SU-DHL-6 (cell line): ENCODE data around the gene ANKRD29.
"Not testable (repeated sequence)": the region's sequence is repeated elsewhere in the genome, so short reads cannot be mapped to it uniquely, and the experiment has no call there.

Experiments used
- H2AFZ ChIP-seq: fragments of 200-600 bp; sonication (generic); 2 replicates; pipeline ENCODE4 v1.6.1; 2014; ENCODE audit warnings: low read depth, mild to moderate bottlenecking, moderate library complexity, mixed read lengths, antibody characterized with exemption, low read length; ENCODE audit not compliant: severe bottlenecking
- H3F3A ChIP-seq: fragments of 200-600 bp; shearing (Covaris generic); 2 replicates; pipeline ENCODE4 v1.6.0; 2016; ENCODE audit warnings: antibody characterized with exemption, mild to moderate bottlenecking; ENCODE audit not compliant: insufficient read depth
- H3K27ac ChIP-seq: fragments of 200-600 bp; sonication (generic); 2 replicates; pipeline ENCODE4 v1.5.1; 2016; ENCODE audit warnings: low read depth, mild to moderate bottlenecking, low read length, moderate library complexity, mixed read lengths
- H3K27me3 ChIP-seq: fragments of 200-600 bp; sonication (generic), shearing (Covaris generic); 2 replicates; pipeline ENCODE4 v1.6.0; 2014; ENCODE audit warnings: mild to moderate bottlenecking, low read length
- H3K36me3 ChIP-seq: fragments of 200-600 bp; sonication (generic); 2 replicates; pipeline ENCODE4 v1.6.1; 2014; ENCODE audit warnings: mild to moderate bottlenecking, low read length, mixed read lengths
- H3K4me2 ChIP-seq: fragments of 300-600, 200-600 bp; shearing (Covaris generic), sonication (generic); 2 replicates; pipeline ENCODE4 v1.6.0; 2014; ENCODE audit warnings: low read length, low read depth, mild to moderate bottlenecking; ENCODE audit not compliant: poor library complexity, severe bottlenecking
- H3K4me3 ChIP-seq: fragments of 200-600 bp; sonication (generic); 2 replicates; pipeline ENCODE4 v1.5.1; 2014; ENCODE audit warnings: antibody characterized with exemption, low read length, mild to moderate bottlenecking, mixed read lengths; ENCODE audit not compliant: insufficient read depth, poor library complexity, severe bottlenecking
- H3K79me2 ChIP-seq: fragments of 200-600 bp; sonication (generic); 2 replicates; pipeline ENCODE4 v1.6.1; 2014; ENCODE audit warnings: mild to moderate bottlenecking, low read length, moderate library complexity; ENCODE audit not compliant: insufficient read depth
- H3K9ac ChIP-seq: fragments of 200-600 bp; sonication (generic); 2 replicates; pipeline ENCODE4 v1.7.0; 2014; ENCODE audit warnings: mild to moderate bottlenecking, low read length
- H3K9me2 ChIP-seq: fragments of 200-600 bp; sonication (generic); replicated peaks from 2 replicates; pipeline ENCODE4 v1.6.1; 2014; ENCODE audit warnings: low read length; ENCODE audit not compliant: insufficient read depth
- H3K9me3 ChIP-seq: fragments of 200-600 bp; sonication (generic); 2 replicates; pipeline ENCODE4 v1.6.1; 2014; ENCODE audit warnings: low read length, mixed read lengths; ENCODE audit not compliant: insufficient read depth
- H4K20me1 ChIP-seq: fragments of 200-600 bp; sonication (generic); 2 replicates; pipeline ENCODE4 v1.6.1; 2014; ENCODE audit warnings: low read depth, mild to moderate bottlenecking, antibody characterized with exemption, low read length, moderate library complexity, mixed read lengths
- EZH2phosphoT487 ChIP-seq: fragments of 200-600 bp; sonication (generic), shearing (Covaris generic); conservative IDR thresholded peaks from 2 replicates; pipeline ENCODE4 v1.6.1; 2018; ENCODE audit warnings: mild to moderate bottlenecking, antibody characterized with exemption, low read length, moderate library complexity, mixed read lengths
- TF ChIP-seq, protein P1 (sequence below): fragments of 200-600 bp; sonication (generic); IDR thresholded peaks from one replicate; pipeline ENCODE4 v1.5.1; 2017; ENCODE audit warnings: antibody characterized with exemption, mild to moderate bottlenecking, low read length, moderate library complexity; ENCODE audit not compliant: insufficient read depth, poor library complexity, severe bottlenecking

ANKRD29 gene

GRCh38 chr18:23641143-23641720, 21.5 kb downstream of the ANKRD29 start:
- Histone ChIP-seq H3K79me2 (no peaks in the 10 kb centered on the region), H3K9me2 (no peaks in the 10 kb centered on the region), H3K27ac (no peak overlapping the region), H3F3A (no peaks in the 10 kb centered on the region), H4K20me1 (no peaks in the 10 kb centered on the region), H3K9me3 (peaks cover 18% of the 10 kb centered on the region; the same call in 1 of the 2 replicates), H3K4me2 (no peak overlapping the region), H3K9ac (no peak overlapping the region), H2AFZ (no peak overlapping the region), H3K27me3 (no peaks in the 10 kb centered on the region), H3K4me3 (no peak overlapping the region), H3K36me3 (no peaks in the 10 kb centered on the region)
- TF ChIP-seq, protein P1, sequence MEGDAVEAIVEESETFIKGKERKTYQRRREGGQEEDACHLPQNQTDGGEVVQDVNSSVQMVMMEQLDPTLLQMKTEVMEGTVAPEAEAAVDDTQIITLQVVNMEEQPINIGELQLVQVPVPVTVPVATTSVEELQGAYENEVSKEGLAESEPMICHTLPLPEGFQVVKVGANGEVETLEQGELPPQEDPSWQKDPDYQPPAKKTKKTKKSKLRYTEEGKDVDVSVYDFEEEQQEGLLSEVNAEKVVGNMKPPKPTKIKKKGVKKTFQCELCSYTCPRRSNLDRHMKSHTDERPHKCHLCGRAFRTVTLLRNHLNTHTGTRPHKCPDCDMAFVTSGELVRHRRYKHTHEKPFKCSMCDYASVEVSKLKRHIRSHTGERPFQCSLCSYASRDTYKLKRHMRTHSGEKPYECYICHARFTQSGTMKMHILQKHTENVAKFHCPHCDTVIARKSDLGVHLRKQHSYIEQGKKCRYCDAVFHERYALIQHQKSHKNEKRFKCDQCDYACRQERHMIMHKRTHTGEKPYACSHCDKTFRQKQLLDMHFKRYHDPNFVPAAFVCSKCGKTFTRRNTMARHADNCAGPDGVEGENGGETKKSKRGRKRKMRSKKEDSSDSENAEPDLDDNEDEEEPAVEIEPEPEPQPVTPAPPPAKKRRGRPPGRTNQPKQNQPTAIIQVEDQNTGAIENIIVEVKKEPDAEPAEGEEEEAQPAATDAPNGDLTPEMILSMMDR: no peak
- TF ChIP-seq EZH2phosphoT487: no peak

GRCh38 chr18:23640052-23640451, 22.7 kb downstream of the ANKRD29 start:
- no peak for TF ChIP-seq EZH2phosphoT487
- H3K36me3 ChIP-seq: no peaks in the 10 kb centered on the region
- H3K9me2 ChIP-seq: no peaks in the 10 kb centered on the region
- H3K9me3 ChIP-seq: peaks cover 18% of the 10 kb centered on the region; the same call in 1 of the 2 replicates
- H2AFZ ChIP-seq: no peak overlapping the region
- no peaks in the 10 kb centered on the region for H3F3A ChIP-seq
- H3K27me3 ChIP-seq: no peaks in the 10 kb centered on the region
- H3K4me3 ChIP-seq: no peak overlapping the region
- no peaks in the 10 kb centered on the region for H3K79me2 ChIP-seq
- no peak overlapping the region for H3K27ac ChIP-seq
- H4K20me1 ChIP-seq: no peaks in the 10 kb centered on the region
- H3K4me2 ChIP-seq: no peak overlapping the region
- no peak overlapping the region for H3K9ac ChIP-seq

- H2AFZ ChIP-seq, H4K20me1 ChIP-seq, H3K27me3 ChIP-seq, H3K9ac ChIP-seq, H3F3A ChIP-seq, H3K4me3 ChIP-seq, H3K27ac ChIP-seq, H3K79me2 ChIP-seq, H3K9me3 ChIP-seq, H3K36me3 ChIP-seq, H3K4me2 ChIP-seq, H3K9me2 ChIP-seq: not testable (repeated sequence)
These were observed 26.3 kb downstream of the ANKRD29 start for GRCh38 chr18:23636433-23636832.

- Histone ChIP-seq H3K27ac (no peak overlapping the region), H2AFZ (no peak overlapping the region)
These were observed 26.7 kb downstream of the ANKRD29 start for GRCh38 chr18:23636071-23636399.

More at GRCh38 chr18:23636071-23636399, 26.7 kb downstream of the ANKRD29 start:
- H3K4me3 ChIP-seq: no peak overlapping the region
- H3K36me3 ChIP-seq: no peaks in the 10 kb centered on the region
- no peak overlapping the region for H3K4me2 ChIP-seq
- H3K79me2 ChIP-seq: no peaks in the 10 kb centered on the region
- H4K20me1 ChIP-seq: no peaks in the 10 kb centered on the region
- no peaks in the 10 kb centered on the region for H3K9me2 ChIP-seq
- TF ChIP-seq EZH2phosphoT487: no peak
- TF ChIP-seq, protein P1: no peak
- H3K27me3 ChIP-seq: no peaks in the 10 kb centered on the region
- H3K9me3 ChIP-seq: peaks cover 5% of the 10 kb centered on the region; the same call in 1 of the 2 replicates
- no peak overlapping the region for H3K9ac ChIP-seq
- no peaks in the 10 kb centered on the region for H3F3A ChIP-seq
